ENCODE results near the gene FUCA2.
"Not testable (repeated sequence)": the region's sequence is repeated elsewhere in the genome, so short reads cannot be mapped to it uniquely, and the experiment has no call there.

Gene FUCA2

GRCh38 chr6:143505537-143505936, 6.0 kb downstream of the FUCA2 start:
- FAIRE-seq: no peak
- no peak for DNase-seq (ENCODE audit: extremely low spot score, insufficient read length, low read depth)

DNA sequence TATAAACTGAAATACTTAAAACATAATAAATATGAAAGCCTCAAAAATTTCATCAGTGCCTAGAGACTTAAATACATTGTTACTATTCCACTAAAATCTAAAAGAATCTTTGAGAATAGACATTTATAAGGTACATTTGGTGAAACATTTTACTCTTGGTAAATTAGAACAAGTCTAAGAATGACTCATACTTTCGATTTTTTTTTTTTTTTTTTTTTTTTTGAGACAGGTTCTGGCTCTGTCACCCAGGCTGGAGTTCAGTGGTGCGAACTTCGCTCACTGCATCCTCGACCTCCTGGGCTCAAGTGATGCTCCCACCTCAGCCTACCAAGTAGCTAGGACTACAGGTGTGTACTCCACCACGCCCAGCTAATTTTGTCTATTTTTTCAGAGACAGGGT, 6.4 kb downstream of the FUCA2 start:
- DNase-seq (ENCODE audit: extremely low spot score, insufficient read length, low read depth) (no peak), FAIRE-seq (no peak)

- no peak for DNase-seq (ENCODE audit: extremely low spot score, insufficient read length, low read depth)
- no peak for FAIRE-seq
Measured at GRCh38 chr6:143504369-143504768, 7.2 kb downstream of the FUCA2 start.

DNA sequence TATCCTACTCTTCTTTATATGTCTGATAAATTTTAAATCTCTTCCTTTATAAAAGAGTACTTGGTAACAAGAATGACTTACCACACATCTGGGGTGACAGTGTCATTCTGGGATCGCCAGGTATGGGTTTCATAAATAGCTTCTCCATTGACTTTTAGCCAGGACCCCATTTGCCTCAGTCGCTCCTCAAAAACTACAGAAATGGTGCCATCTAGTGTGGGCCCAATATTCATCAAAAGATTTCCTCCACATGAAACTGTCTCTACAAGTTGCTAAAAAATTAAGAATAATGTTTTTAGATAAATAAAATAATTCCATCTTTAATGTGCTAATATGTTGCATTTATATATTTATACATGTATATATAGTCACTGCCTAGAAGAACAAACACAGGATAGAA, 9.7 kb downstream of the FUCA2 start:
- FAIRE-seq: no peak

DNA sequence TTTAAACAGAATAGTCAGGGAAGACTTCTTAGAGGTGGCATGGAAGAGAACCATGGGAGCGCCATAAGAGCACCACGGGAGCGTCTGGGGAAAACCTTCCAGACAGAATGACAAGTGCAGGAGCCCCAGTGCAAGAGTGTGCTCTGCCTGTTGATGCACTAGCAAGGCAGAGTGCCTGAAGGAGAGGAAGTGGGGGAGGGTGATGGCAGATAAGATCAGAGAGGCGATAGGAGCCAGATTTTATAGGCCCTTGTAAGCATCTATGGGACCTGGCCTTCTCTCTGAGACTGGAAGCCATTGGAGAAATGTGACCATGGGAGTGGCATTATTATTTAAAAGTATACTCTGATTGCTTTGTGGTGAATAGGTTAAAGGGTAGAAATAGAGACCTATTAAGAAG, 13.1 kb downstream of the FUCA2 start:
- DNase-seq (ENCODE audit: extremely low spot score, insufficient read length, low read depth) (no peak), FAIRE-seq (no peak)

More for the DNA sequence above, 9.7 kb downstream of the FUCA2 start:
- DNase-seq (ENCODE audit: extremely low spot score, insufficient read length, low read depth): no peak

- FAIRE-seq (no peak), DNase-seq (ENCODE audit: extremely low spot score, insufficient read length, low read depth) (no peak)
Measured at GRCh38 chr6:143496974-143497373, 14.5 kb downstream of the FUCA2 start.

- no peak for FAIRE-seq
- DNase-seq (ENCODE audit: extremely low spot score, insufficient read length, low read depth): no peak
Measured at GRCh38 chr6:143490775-143491174, 20.7 kb downstream of the FUCA2 start.

GRCh38 chr6:143490244-143490643, 21.3 kb downstream of the FUCA2 start:
- FAIRE-seq (no peak), DNase-seq (ENCODE audit: extremely low spot score, insufficient read length, low read depth) (no peak)

GRCh38 chr6:143486752-143487151, 24.8 kb downstream of the FUCA2 start:
- no peak for DNase-seq (ENCODE audit: extremely low spot score, insufficient read length, low read depth)
- no peak for FAIRE-seq

- FAIRE-seq (no peak), DNase-seq (ENCODE audit: extremely low spot score, insufficient read length, low read depth) (no peak)
Measured at GRCh38 chr6:143485967-143486366, 25.6 kb downstream of the FUCA2 start.

GRCh38 chr6:143482593-143482992, 28.9 kb downstream of the FUCA2 start:
- DNase-seq (ENCODE audit: extremely low spot score, insufficient read length, low read depth): no peak
- no peak for FAIRE-seq

- FAIRE-seq: no peak
- no peak for DNase-seq (ENCODE audit: extremely low spot score, insufficient read length, low read depth)
Measured at GRCh38 chr6:143478479-143479062, 32.9 kb downstream of the FUCA2 start.

- FAIRE-seq: no peak
- no peak for DNase-seq (ENCODE audit: extremely low spot score, insufficient read length, low read depth)
Measured at GRCh38 chr6:143476545-143476944, 35.0 kb downstream of the FUCA2 start.

- FAIRE-seq: no peak
Measured at GRCh38 chr6:143471822-143472221, 39.7 kb downstream of the FUCA2 start.

GRCh38 chr6:143468823-143469222, 42.7 kb downstream of the FUCA2 start:
- FAIRE-seq: not testable (repeated sequence)

More at GRCh38 chr6:143471822-143472221, 39.7 kb downstream of the FUCA2 start:
- DNase-seq (ENCODE audit: extremely low spot score, insufficient read length, low read depth): no peak

DNA sequence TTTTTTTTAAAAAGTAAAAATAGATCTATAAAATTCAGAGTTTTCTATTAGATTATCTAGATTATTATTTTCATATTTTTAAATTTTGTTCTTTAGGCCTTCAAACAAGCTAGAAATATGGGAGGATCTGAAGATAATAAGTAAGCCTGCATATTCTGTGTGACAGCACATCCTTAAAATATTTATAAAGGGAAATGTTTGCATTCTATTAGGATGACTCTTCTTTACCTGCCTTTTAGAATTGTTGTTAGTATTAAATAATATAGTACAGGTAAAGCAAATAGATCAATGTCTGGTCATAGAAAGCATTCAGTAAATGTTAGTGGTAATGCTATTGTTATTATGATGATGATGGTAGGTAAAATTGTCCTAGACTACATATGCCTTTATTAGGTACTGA, 43.5 kb downstream of the FUCA2 start:
- DNase-seq (ENCODE audit: extremely low spot score, insufficient read length, low read depth) (no peak), FAIRE-seq (no peak)

More at GRCh38 chr6:143468823-143469222, 42.7 kb downstream of the FUCA2 start:
- DNase-seq (ENCODE audit: extremely low spot score, insufficient read length, low read depth): not testable (repeated sequence)

DNA sequence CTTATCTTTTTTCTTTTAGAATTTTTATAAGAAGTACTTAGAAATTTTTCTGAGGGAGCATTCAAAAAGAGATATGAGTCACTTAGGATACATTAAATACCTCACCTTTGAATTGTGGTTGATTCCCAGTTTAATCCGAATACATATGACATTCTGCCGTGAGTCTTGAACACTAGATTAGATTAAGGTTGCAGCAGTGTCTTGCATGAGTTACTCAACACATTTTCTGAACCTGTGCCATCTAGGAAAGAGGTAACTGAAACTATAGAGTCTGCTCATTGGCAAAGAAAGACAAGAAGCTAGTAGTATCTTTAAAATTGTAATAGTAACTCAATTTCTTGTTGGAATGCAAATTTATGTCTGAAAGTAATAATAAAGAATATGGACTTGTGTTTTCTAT, 46.0 kb downstream of the FUCA2 start:
- DNase-seq (ENCODE audit: extremely low spot score, insufficient read length, low read depth) (no peak), FAIRE-seq (no peak)

DNA sequence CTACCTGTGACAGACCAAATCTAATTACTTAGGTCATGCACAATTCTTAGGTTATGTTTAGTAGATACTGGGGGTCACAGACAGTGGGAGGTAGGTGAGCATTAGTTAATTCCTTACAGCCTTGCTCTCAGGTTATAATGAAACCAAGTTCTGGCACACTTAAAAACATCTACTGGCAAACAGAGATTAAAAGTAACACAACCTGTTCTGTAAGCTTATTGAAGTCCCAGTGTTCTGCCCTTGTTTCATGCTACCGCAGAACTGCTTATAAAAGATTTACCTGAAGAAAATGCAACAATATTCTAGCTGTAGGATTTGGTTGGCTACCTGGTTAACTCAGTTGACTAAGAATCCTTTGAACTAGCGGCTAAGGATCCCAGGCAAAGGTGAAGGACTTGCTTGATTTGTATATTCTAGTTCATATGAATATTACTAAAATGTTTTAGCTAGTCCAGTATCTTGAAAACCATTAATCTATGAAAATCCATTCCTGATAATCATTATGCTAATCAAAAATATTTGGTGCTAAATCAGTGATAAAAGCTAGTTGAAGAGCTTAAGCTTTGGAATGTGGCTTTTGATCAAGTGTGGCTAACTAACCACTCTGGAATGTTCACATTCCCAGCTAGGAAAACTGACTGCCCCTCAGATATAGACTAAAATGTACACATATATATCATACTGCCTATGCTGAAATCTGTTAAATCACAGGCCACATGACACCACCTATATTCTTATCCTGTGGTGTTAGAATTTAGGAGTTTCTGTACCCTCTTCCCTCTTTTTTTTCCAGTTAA, 53.8 kb downstream of the FUCA2 start:
- no peak for DNase-seq (ENCODE audit: extremely low spot score, insufficient read length, low read depth)
- FAIRE-seq: no peak

GRCh38 chr6:143451531-143451930, 60.0 kb downstream of the FUCA2 start:
- DNase-seq (ENCODE audit: extremely low spot score, insufficient read length, low read depth) (no peak), FAIRE-seq (no peak)

- DNase-seq (ENCODE audit: extremely low spot score, insufficient read length, low read depth) (peak; percentile 77), FAIRE-seq (peak; percentile 98)
Measured at GRCh38 chr6:143450453-143451371, 60.8 kb downstream of the FUCA2 start, which contains the start of the genes ADAT2 and PEX3. Gene ADAT2 (minus strand): TSS chr6:143450695. CDS start chr6:143450658, 37 bp downstream. Gene PEX3 (plus strand): TSS chr6:143450805. CDS start chr6:143451043, 238 bp downstream.
